Measurements from ENCODE around the gene NPDC1.

- TF ChIP-seq CTCF (IDR thresholded peaks at IDR 0.05) = no peak
- TF ChIP-seq POLR2A (IDR thresholded peaks at IDR 0.05) = no peak
- no peak for TF ChIP-seq POLR2AphosphoS5 (IDR thresholded peaks at IDR 0.05)
Measured at GRCh38 chr9:137070201-137070905, 24.4 kb upstream of the NPDC1 start, which contains the start of gene SAPCD2.

Measured in breast epithelium (tissue), 3 donors.